Vagina (tissue), 2 donors: ENCODE data around the gene ENPP7. TPM values are rescaled to one million over a fixed set of nuclear protein-coding genes. Genes with fewer than 3 reads are reported as not detected.

Experiments used
- DNase-seq, 2 donors: peaks; one replicate each; pipeline ENCODE4 v3.0.0-alpha.2; 2017; ENCODE audit errors: extremely low spot score in 2 of 2
- H3K27ac ChIP-seq: fragments of 200-600 bp; sonication (generic); one replicate; pipeline ENCODE4 v1.5.1; 2019
- H3K27me3 ChIP-seq: fragments of 200-600 bp; sonication (generic); one replicate; pipeline ENCODE4 v1.5.1; 2019
- H3K36me3 ChIP-seq, 2 donors: fragments of 200-600 bp; sonication (generic); one replicate each; pipeline ENCODE4 v1.5.1; 2017 to 2019
- H3K4me1 ChIP-seq: fragments of 200-600 bp; sonication (generic); one replicate; pipeline ENCODE4 v1.5.1; 2019
- H3K4me3 ChIP-seq, 2 donors: fragments of 200-600 bp; sonication (generic); 1 replicate in 1 of 2; 2 replicates in 1 of 2; pipeline ENCODE4 v1.5.1; 2016 to 2019
- H3K9me3 ChIP-seq: fragments of 200-600 bp; sonication (generic); one replicate; pipeline ENCODE4 v1.5.1; 2019
- CTCF ChIP-seq, 3 experiments: fragments of 450-650 bp in 2 of 3; fragments of 200-600 bp in 1 of 3; sonication (generic) in 1 of 3; IDR thresholded peaks; one replicate each; pipeline ENCODE4 v1.5.1; 2017 to 2019; ENCODE audit warnings: antibody characterized with exemption in 3 of 3, mild to moderate bottlenecking in 2 of 3, moderate library complexity in 2 of 3
- POLR2A ChIP-seq, 2 donors: fragments of 450-650 bp; IDR thresholded peaks; one replicate each; pipeline ENCODE4 v1.6.1; 2017; ENCODE audit warnings: antibody characterized with exemption in 2 of 2, mild to moderate bottlenecking in 2 of 2, moderate library complexity in 2 of 2
- POLR2AphosphoS5 ChIP-seq, 2 donors: sonication (generic); formaldehyde crosslinking; IDR thresholded peaks; one replicate each; pipeline ENCODE4 v1.9.0; 2017; ENCODE audit warnings: antibody characterized with exemption in 2 of 2, mild to moderate bottlenecking in 2 of 2, low read depth in 1 of 2; ENCODE audit not compliant: insufficient read depth in 1 of 2
- intact Hi-C: fragments of 100-400 bp; cut with DNase I; formaldehyde crosslinking; loops from one replicate; pipeline ENCODE4 v1.15.1; 2023
- total RNA-seq: library from RNA; depleted of rRNA; stranded (reverse); fragments of >200 nt; gene quantifications from one replicate; pipeline ENCODE4 v1.2.3, GENCODE V29; 2016

ENPP7 gene
- total RNA-seq, 1 donor from 2014 or later = not detected

GRCh38 chr17:79690988-79691836 lies 39.5 kb upstream of the ENPP7 start:
- DNase-seq = no peak

GRCh38 chr17:79691931-79692330 lies 38.8 kb upstream of the ENPP7 start:
- Histone ChIP-seq H3K4me3 (no peak overlapping the region), H3K36me3 (no peaks in the 10 kb centered on the region), H3K27ac (peak overlapping the region; percentile 51), H3K4me1 (peaks cover 32% of the 10 kb centered on the region), H3K9me3 (no peaks in the 10 kb centered on the region), H3K27me3 (no peaks in the 10 kb centered on the region)
- intact Hi-C loops = no loop called here
- DNase-seq = no peak
- TF ChIP-seq CTCF (IDR thresholded peaks at IDR 0.05) = no peak
- TF ChIP-seq POLR2AphosphoS5 (IDR thresholded peaks at IDR 0.05; ENCODE audit: insufficient read depth in 1 of 2, low read depth in 1 of 2) = peak; percentile 55 to 74
- no peak for TF ChIP-seq POLR2A (IDR thresholded peaks at IDR 0.05)

More at GRCh38 chr17:79690988-79691836, 39.5 kb upstream of the ENPP7 start:
- no peaks in the 10 kb centered on the region for H3K36me3 ChIP-seq
- no peaks in the 10 kb centered on the region for H3K27me3 ChIP-seq
- H3K27ac ChIP-seq = peak overlapping the region; percentile 51
- TF ChIP-seq CTCF (IDR thresholded peaks at IDR 0.05) (no peak), POLR2AphosphoS5 (IDR thresholded peaks at IDR 0.05; ENCODE audit: insufficient read depth in 1 of 2, low read depth in 1 of 2) (no peak), POLR2A (IDR thresholded peaks at IDR 0.05) (no peak)
- H3K4me3 ChIP-seq = no peak overlapping the region
- H3K9me3 ChIP-seq = no peaks in the 10 kb centered on the region
- peaks cover 26% of the 10 kb centered on the region for H3K4me1 ChIP-seq
- intact Hi-C loops = no loop called here

GRCh38 chr17:79693419-79693818 lies 37.3 kb upstream of the ENPP7 start:
- Histone ChIP-seq H3K27ac (no peak overlapping the region), H3K9me3 (no peaks in the 10 kb centered on the region)
- intact Hi-C loops = no loop called here

GRCh38 chr17:79695293-79695790 lies 35.4 kb upstream of the ENPP7 start:
- no peak for TF ChIP-seq CTCF (IDR thresholded peaks at IDR 0.05)
- no peak for TF ChIP-seq POLR2AphosphoS5 (IDR thresholded peaks at IDR 0.05; ENCODE audit: insufficient read depth in 1 of 2, low read depth in 1 of 2)
- no peak for TF ChIP-seq POLR2A (IDR thresholded peaks at IDR 0.05)
- Histone ChIP-seq H3K9me3 (no peaks in the 10 kb centered on the region), H3K27ac (no peak overlapping the region), H3K36me3 (no peaks in the 10 kb centered on the region), H3K4me3 (no peak overlapping the region), H3K27me3 (no peaks in the 10 kb centered on the region), H3K4me1 (peaks cover 32% of the 10 kb centered on the region)
- intact Hi-C loops = no loop called here
- DNase-seq = no peak

More at GRCh38 chr17:79693419-79693818, 37.3 kb upstream of the ENPP7 start:
- DNase-seq = no peak
- Histone ChIP-seq H3K36me3 (no peaks in the 10 kb centered on the region), H3K4me1 (peaks cover 32% of the 10 kb centered on the region), H3K27me3 (no peaks in the 10 kb centered on the region), H3K4me3 (no peak overlapping the region)
- TF ChIP-seq POLR2A (IDR thresholded peaks at IDR 0.05) (no peak), CTCF (IDR thresholded peaks at IDR 0.05) (no peak), POLR2AphosphoS5 (IDR thresholded peaks at IDR 0.05; ENCODE audit: insufficient read depth in 1 of 2, low read depth in 1 of 2) (no peak)
